Spleen (tissue), 11 donors: ENCODE results near the gene GBP5. TPM values are rescaled to one million over a fixed set of nuclear protein-coding genes. Genes with fewer than 3 reads are reported as not detected.
A peak's percentile ranks its signal among the peaks of the same experiment; 100 is the strongest.

Experiments
- DNase-seq: peaks from one replicate; pipeline ENCODE4 v3.0.0-alpha.2; 2020
- H3K27ac ChIP-seq, 8 donors: fragments of 200-600 bp; sonication (generic) in 7 of 8; 1 replicate in 4 of 8; 2 replicates in 4 of 8; pipeline versions ENCODE4 v1.5.0 to v1.8.0; 2016 to 2021; ENCODE audit warnings: inconsistent platforms in 4 of 8, mild to moderate bottlenecking in 4 of 8, moderate library complexity in 1 of 8
- H3K27me3 ChIP-seq, 7 donors: fragments of 200-600 bp; sonication (generic) in 6 of 7; replicated peaks in 1 of 7; 1 replicate in 4 of 7; 2 replicates in 3 of 7; pipeline versions ENCODE4 v1.5.0 to v1.8.0; 2016 to 2021; ENCODE audit warnings: inconsistent platforms in 3 of 7, mild to moderate bottlenecking in 1 of 7
- H3K36me3 ChIP-seq, 6 donors: fragments of 200-600 bp; sonication (generic) in 5 of 6; 1 replicate in 4 of 6; 2 replicates in 2 of 6; pipeline versions ENCODE4 v1.5.0 to v1.8.0; 2016 to 2021; ENCODE audit warnings: inconsistent platforms in 2 of 6
- H3K4me1 ChIP-seq, 6 donors: fragments of 200-600 bp; sonication (generic) in 5 of 6; 1 replicate in 3 of 6; 2 replicates in 3 of 6; pipeline versions ENCODE4 v1.5.0 to v1.8.0; 2016 to 2021; ENCODE audit warnings: inconsistent platforms in 3 of 6
- H3K4me3 ChIP-seq, 8 donors: fragments of 200-600 bp; sonication (generic) in 7 of 8; 1 replicate in 4 of 8; 2 replicates in 4 of 8; pipeline versions ENCODE4 v1.5.0 to v1.8.0; 2016 to 2021; ENCODE audit warnings: inconsistent platforms in 4 of 8, mild to moderate bottlenecking in 4 of 8, moderate library complexity in 2 of 8
- H3K9me3 ChIP-seq, 8 donors: fragments of 200-600 bp; sonication (generic) in 7 of 8; 1 replicate in 4 of 8; 2 replicates in 4 of 8; pipeline versions ENCODE4 v1.5.0 to v1.8.0; 2016 to 2021; ENCODE audit warnings: inconsistent platforms in 4 of 8
- POLR2A ChIP-seq, 3 donors: fragments of 450-650 bp; IDR thresholded peaks; one replicate each; pipeline ENCODE4 v1.5.1; 2017; ENCODE audit warnings: antibody characterized with exemption in 3 of 3, mild to moderate bottlenecking in 1 of 3
- POLR2AphosphoS5 ChIP-seq, 3 donors: sonication (generic); formaldehyde crosslinking; IDR thresholded peaks; one replicate each; pipeline ENCODE4 v1.5.1; 2017; ENCODE audit warnings: antibody characterized with exemption in 3 of 3
- WGBS, 5 donors: extraction: QIAGEN DNeasy Blood & Tissue Kit in 3 of 5; methylation state at CpG; one replicate each; pipeline versions ENCODE4 v1.1.5 to v1.1.7; 2013 to 2018; 5-methylcytosine and 5-hydroxymethylcytosine counted together
- intact Hi-C: fragments of 100-400 bp; cut with DNase I; formaldehyde crosslinking; loops from one replicate; pipeline ENCODE4 v1.15.0; 2023; ENCODE audit warnings: low total_unique reads
- polyA plus RNA-seq, 3 donors: library from polyadenylated mRNA; stranded (reverse); fragments of 200-250 nt; gene quantifications; one replicate each; pipeline ENCODE4 v1.2.1, GENCODE V29; 2013
- total RNA-seq, 7 donors: library from RNA; depleted of rRNA in 3 of 7; stranded (reverse); fragments of >200 nt in 3 of 7; fragmentation: NEBNext Ultra II Directional in 4 of 7; extraction: Animal tissue kit (Norgen Biotek cat#: 25700) in 4 of 7; gene quantifications; one replicate each; pipeline versions ENCODE4 v1.1.0 to v1.2.1, GENCODE V29; 2016 to 2021
- TF ChIP-seq, protein P1 (sequence below), 11 experiments: fragments of 200-600 bp in 7 of 11; fragments of 450-650 bp in 4 of 11; sonication (generic) in 4 of 11; IDR thresholded peaks in 8 of 11; conservative IDR thresholded peaks in 3 of 11; 1 replicate in 7 of 11; 2 replicates in 4 of 11; pipeline versions ENCODE4 v1.4.0 to v1.8.0; 2016 to 2021; ENCODE audit warnings: antibody characterized with exemption in 11 of 11, inconsistent platforms in 4 of 11, mild to moderate bottlenecking in 1 of 11
- donor health status: healthy with polysubstance abuse.
- donor health status: DM: no; HTN: no; CAD: no; lungs with moderate emphysema.
- donor health status: DM: no; HTN: no; CAD: no.
- donor health status: Bipolar disorder and iron deficiency.
- donor health status: healthy.
- donor health status: DM: no; HTN: no; CAD: no.
- donor health status: DM: yes; HTN: yes; CAD: no.

GBP5 gene
- total and polyA plus RNA-seq, 10 donors: 11.3 to 94.5 (median 50.6) TPM

- intact Hi-C loops: no loop called here
- 23 to 58% (median 37%) methylated on average over 2 of the region's 2 CpGs for WGBS, 5 donors
- TF ChIP-seq, protein P1, sequence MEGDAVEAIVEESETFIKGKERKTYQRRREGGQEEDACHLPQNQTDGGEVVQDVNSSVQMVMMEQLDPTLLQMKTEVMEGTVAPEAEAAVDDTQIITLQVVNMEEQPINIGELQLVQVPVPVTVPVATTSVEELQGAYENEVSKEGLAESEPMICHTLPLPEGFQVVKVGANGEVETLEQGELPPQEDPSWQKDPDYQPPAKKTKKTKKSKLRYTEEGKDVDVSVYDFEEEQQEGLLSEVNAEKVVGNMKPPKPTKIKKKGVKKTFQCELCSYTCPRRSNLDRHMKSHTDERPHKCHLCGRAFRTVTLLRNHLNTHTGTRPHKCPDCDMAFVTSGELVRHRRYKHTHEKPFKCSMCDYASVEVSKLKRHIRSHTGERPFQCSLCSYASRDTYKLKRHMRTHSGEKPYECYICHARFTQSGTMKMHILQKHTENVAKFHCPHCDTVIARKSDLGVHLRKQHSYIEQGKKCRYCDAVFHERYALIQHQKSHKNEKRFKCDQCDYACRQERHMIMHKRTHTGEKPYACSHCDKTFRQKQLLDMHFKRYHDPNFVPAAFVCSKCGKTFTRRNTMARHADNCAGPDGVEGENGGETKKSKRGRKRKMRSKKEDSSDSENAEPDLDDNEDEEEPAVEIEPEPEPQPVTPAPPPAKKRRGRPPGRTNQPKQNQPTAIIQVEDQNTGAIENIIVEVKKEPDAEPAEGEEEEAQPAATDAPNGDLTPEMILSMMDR (IDR thresholded peaks at IDR 0.05 in 8 of 11, conservative IDR thresholded peaks at IDR 0.05 in 3 of 11): no peak
- TF ChIP-seq POLR2A (IDR thresholded peaks at IDR 0.05) (no peak), POLR2AphosphoS5 (IDR thresholded peaks at IDR 0.05) (no peak)
- H3K27me3 ChIP-seq: no peaks in the 10 kb centered on the region
- peaks cover 0 to 4% (median 0%) of the 10 kb centered on the region in 6 donors for H3K36me3 ChIP-seq
- peak overlapping the region in 1 of 8 donors; percentile 70 for H3K4me3 ChIP-seq
- DNase-seq: no peak
- H3K4me1 ChIP-seq: peaks cover 0 to 83% (median 56%) of the 10 kb centered on the region in 6 donors
- H3K9me3 ChIP-seq: peaks cover 0 to 11% (median 0%) of the 10 kb centered on the region in 8 donors
- peak overlapping the region; percentile 37 to 89 (median 68) for H3K27ac ChIP-seq
Measured at GRCh38 chr1:89274411-89274857, 1.8 kb upstream of the GBP5 start.

DNA sequence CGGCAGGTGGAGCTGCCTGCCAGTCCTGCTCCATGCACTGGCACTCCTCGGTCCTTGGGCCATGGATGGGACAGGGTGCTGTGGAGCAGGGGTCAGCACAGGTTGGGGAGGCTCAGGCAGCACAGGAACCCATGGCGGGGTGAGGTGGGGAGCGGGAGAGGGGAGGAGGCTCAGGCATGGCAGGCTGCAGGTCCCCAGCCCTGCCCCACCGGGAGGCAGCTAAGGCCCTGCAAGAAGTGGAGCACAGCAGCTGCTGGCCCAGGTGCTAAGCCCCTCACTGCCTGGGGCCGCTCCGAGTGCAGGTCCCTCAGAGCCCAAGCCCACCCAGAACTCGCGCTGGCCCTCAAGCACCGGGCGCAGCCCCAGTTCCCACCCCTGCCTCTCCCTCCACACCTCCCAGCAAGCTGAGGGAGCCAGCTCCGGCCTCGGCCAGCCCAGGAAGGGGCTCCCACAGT lies 691 bp upstream of the GBP5 start:
- Histone ChIP-seq H3K4me3 (peak overlapping the region in 2 of 8 donors; percentile 42 to 70), H3K27me3 (no peaks in the 10 kb centered on the region), H3K4me1 (peaks cover 0 to 83% (median 57%) of the 10 kb centered on the region in 6 donors), H3K36me3 (peaks cover 0 to 15% (median 3%) of the 10 kb centered on the region in 6 donors), H3K27ac (peak overlapping the region in 6 of 8 donors; percentile 55 to 89 (median 82)), H3K9me3 (peaks cover 0 to 11% (median 0%) of the 10 kb centered on the region in 8 donors)
- TF ChIP-seq POLR2AphosphoS5 (IDR thresholded peaks at IDR 0.05) (no peak), POLR2A (IDR thresholded peaks at IDR 0.05) (no peak)
- TF ChIP-seq, protein P1 (IDR thresholded peaks at IDR 0.05 in 8 of 11, conservative IDR thresholded peaks at IDR 0.05 in 3 of 11): no peak
- DNase-seq: peak; percentile 86
- intact Hi-C loops: no loop called here
- WGBS, 5 donors: 88 to 97% (median 95%) methylated on average over 6 to 13 of the region's 13 CpGs

DNA sequence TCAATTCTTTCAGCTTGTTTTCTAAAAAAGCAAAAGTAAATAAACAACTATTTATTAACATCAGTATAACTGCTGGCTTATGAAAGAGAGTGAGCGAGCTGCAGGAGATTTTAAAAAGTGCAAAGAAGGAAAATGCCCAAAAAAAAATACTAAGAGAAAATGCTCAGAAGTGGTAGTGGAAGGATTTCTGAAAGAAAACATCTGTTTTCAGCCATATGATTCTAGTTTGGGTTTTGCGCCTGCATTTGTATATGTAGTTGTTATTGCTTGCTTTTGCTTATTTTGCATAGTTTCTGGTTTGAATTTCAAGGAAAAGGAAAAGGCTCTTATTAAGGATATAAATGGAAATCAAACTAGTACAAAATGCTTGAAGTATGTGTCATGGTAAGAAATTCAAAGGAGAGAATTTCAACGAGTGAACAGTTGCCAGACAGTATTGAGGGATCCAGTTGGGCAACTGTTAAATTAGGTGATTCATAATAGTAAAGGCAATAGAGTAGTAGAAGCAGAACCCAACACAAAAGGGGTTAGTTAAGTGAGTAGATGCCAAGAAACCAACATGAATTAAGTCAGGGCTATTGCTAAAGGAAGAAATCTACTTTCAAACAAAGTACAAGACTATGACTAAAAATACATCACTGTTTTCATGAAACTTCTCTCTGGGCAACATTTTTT lies 1.2 kb downstream of the GBP5 start:
- Histone ChIP-seq H3K4me3 (peak overlapping the region; percentile 4 to 70 (median 40)), H3K9me3 (peaks cover 0 to 11% (median 0%) of the 10 kb centered on the region in 8 donors), H3K27me3 (no peaks in the 10 kb centered on the region), H3K36me3 (peaks cover 0 to 34% (median 8%) of the 10 kb centered on the region in 6 donors), H3K4me1 (peaks cover 0 to 83% (median 48%) of the 10 kb centered on the region in 6 donors), H3K27ac (peak overlapping the region in 7 of 8 donors; percentile 10 to 89 (median 79))
- intact Hi-C loops: no loop called here
- 52 to 59% (median 55%) methylated on average over 3 of the region's 3 CpGs for WGBS, 5 donors
- no peak for TF ChIP-seq POLR2AphosphoS5 (IDR thresholded peaks at IDR 0.05)
- no peak for DNase-seq

GRCh38 chr1:89270423-89270822 lies 2.2 kb downstream of the GBP5 start:
- DNase-seq: no peak
- H3K27me3 ChIP-seq: no peaks in the 10 kb centered on the region
- peaks cover 0 to 44% (median 17%) of the 10 kb centered on the region in 6 donors for H3K36me3 ChIP-seq
- H3K4me3 ChIP-seq: peak overlapping the region in 7 of 8 donors; percentile 35 to 70 (median 40)
- H3K27ac ChIP-seq: peak overlapping the region in 5 of 8 donors; percentile 23 to 89 (median 83)
- H3K9me3 ChIP-seq: peaks cover 0 to 11% (median 0%) of the 10 kb centered on the region in 8 donors
- TF ChIP-seq, protein P1 (IDR thresholded peaks at IDR 0.05 in 8 of 11, conservative IDR thresholded peaks at IDR 0.05 in 3 of 11): no peak
- TF ChIP-seq POLR2A (IDR thresholded peaks at IDR 0.05) (no peak), POLR2AphosphoS5 (IDR thresholded peaks at IDR 0.05) (no peak)
- 81 to 98% (median 89%) methylated on average over 1 of the region's 1 CpG for WGBS, 5 donors
- H3K4me1 ChIP-seq: peaks cover 0 to 78% (median 46%) of the 10 kb centered on the region in 6 donors
- intact Hi-C loops: no loop called here
